Bronchial epithelial cell (primary cell): Measurements from ENCODE around the gene RAP2A. TPM values are rescaled to one million over a fixed set of nuclear protein-coding genes. Genes with fewer than 3 reads are reported as not detected.

ENCODE experiments used
- DNase-seq: peaks from one replicate; pipeline ENCODE4 v3.0.0-alpha.2; 2010; ENCODE audit warnings: low read depth
- FAIRE-seq: peaks from 2 replicates; lab custom pipeline; 2011; peaks lifted over from hg19 to GRCh38; lab: Jason Lieb, UNC
- H3K27me3 ChIP-seq: 2 replicates; pipeline ENCODE4 v1.5.1; 2011; ENCODE audit warnings: low read length; ENCODE audit not compliant: control insufficient read depth, insufficient read depth
- H3K36me3 ChIP-seq: 2 replicates; pipeline ENCODE4 v1.5.1; 2011; ENCODE audit warnings: low read length; ENCODE audit not compliant: control insufficient read depth, insufficient read depth
- H3K4me3 ChIP-seq: 2 replicates; pipeline ENCODE4 v1.5.1; 2011; ENCODE audit warnings: mild to moderate bottlenecking, low read depth, low read length, control low read depth
- CTCF ChIP-seq: IDR thresholded peaks from 2 replicates; pipeline ENCODE4 v1.5.1; 2011; ENCODE audit warnings: mild to moderate bottlenecking, moderate library complexity, low read length, control low read depth, inconsistent platforms; ENCODE audit not compliant: insufficient read depth, severe bottlenecking
- total RNA-seq: library from RNA; depleted of rRNA; stranded (reverse); fragments of >200 nt; gene quantifications from 2 replicates; pipeline ENCODE4 v1.2.1, GENCODE V29; 2014

RAP2A gene
- total RNA-seq, 1 donor from 2014 or later = 47.7 TPM

- Histone ChIP-seq H3K27me3 (no peaks in the 10 kb centered on the region), H3K36me3 (no peaks in the 10 kb centered on the region), H3K4me3 (peak overlapping the region; percentile 78)
- no peak for TF ChIP-seq CTCF
- FAIRE-seq (no peak), DNase-seq (peak; percentile 0)
Measured at GRCh38 chr13:97435323-97435722, 1.4 kb downstream of the RAP2A start.

GRCh38 chr13:97435794-97436193 is 1.8 kb downstream of the RAP2A start:
- Histone ChIP-seq H3K27me3 (no peaks in the 10 kb centered on the region), H3K4me3 (no peak overlapping the region), H3K36me3 (no peaks in the 10 kb centered on the region)
- DNase-seq (peak; percentile 14), FAIRE-seq (no peak)
- no peak for TF ChIP-seq CTCF

- FAIRE-seq = no peak
- DNase-seq = no peak
- TF ChIP-seq CTCF = no peak
- Histone ChIP-seq H3K36me3 (no peaks in the 10 kb centered on the region), H3K27me3 (no peaks in the 10 kb centered on the region), H3K4me3 (no peak overlapping the region)
Measured at GRCh38 chr13:97436845-97437244, 2.9 kb downstream of the RAP2A start.

GRCh38 chr13:97437729-97438128 is 3.8 kb downstream of the RAP2A start:
- Histone ChIP-seq H3K4me3 (no peak overlapping the region), H3K36me3 (no peaks in the 10 kb centered on the region), H3K27me3 (no peaks in the 10 kb centered on the region)
- DNase-seq = no peak
- TF ChIP-seq CTCF = no peak
- FAIRE-seq = no peak

- DNase-seq (no peak), FAIRE-seq (no peak)
- H3K36me3 ChIP-seq = no peaks in the 10 kb centered on the region
- no peaks in the 10 kb centered on the region for H3K27me3 ChIP-seq
- no peak for TF ChIP-seq CTCF
- no peak overlapping the region for H3K4me3 ChIP-seq
Measured at GRCh38 chr13:97438856-97439595, 5.1 kb downstream of the RAP2A start.

GRCh38 chr13:97440598-97441170 is 6.7 kb downstream of the RAP2A start:
- Histone ChIP-seq H3K27me3 (no peaks in the 10 kb centered on the region), H3K4me3 (no peak overlapping the region), H3K36me3 (no peaks in the 10 kb centered on the region)
- TF ChIP-seq CTCF = no peak
- DNase-seq (peak; percentile 2), FAIRE-seq (no peak)
